ENCODE measurements around the gene TMEM151B. TPM values are rescaled to one million over a fixed set of nuclear protein-coding genes. Genes with fewer than 3 reads are reported as not detected.

Gene TMEM151B
- total RNA-seq, 1 experiment from 2014 or later: not detected

GRCh38 chr6:44327760-44328159, 57.5 kb downstream of the TMEM151B start:
- RAD21 ChIA-PET (ENCODE audit: low non-redundant PET in 1 of 2, low total read pairs in 2 of 2, uncharacterized antibody in 2 of 2, unreplicated experiment in 2 of 2): no interaction called here
- CTCF ChIA-PET: interaction anchor here (1.0 kb wide), 1 partner anchor 15 kb away, joined by 5 read pairs; the partner anchor contains the start of gene AARS2
- no peak for ATAC-seq
- no peak overlapping the region for H2AFZ ChIP-seq (ENCODE audit: low read depth, low read length, poor library complexity, severe bottlenecking)
- H3K36me3 ChIP-seq (ENCODE audit: control insufficient read depth in 1 of 2, insufficient read depth in 2 of 2, low read length in 2 of 2): no peaks in the 10 kb centered on the region
- no peak for DNase-seq (ENCODE audit: low read depth, low spot score)
- no peak overlapping the region for H3K4me3 ChIP-seq (replicated peaks in 1 of 2; ENCODE audit: low read depth in 1 of 2, low read length in 2 of 2)
- no peaks in the 10 kb centered on the region for H3K79me2 ChIP-seq (ENCODE audit: insufficient read depth, low read length)
- H3K27me3 ChIP-seq (ENCODE audit: insufficient read depth, low read length): peaks cover 10% of the 10 kb centered on the region; the same call in 1 of the 2 replicates
- POLR2A ChIA-PET: no interaction called here
- TF ChIP-seq EGR1 (IDR thresholded peaks at IDR 0.05; ENCODE audit: low read depth): no peak
- TF ChIP-seq ATF3 (IDR thresholded peaks at IDR 0.05): no peak
- TF ChIP-seq, protein P1, sequence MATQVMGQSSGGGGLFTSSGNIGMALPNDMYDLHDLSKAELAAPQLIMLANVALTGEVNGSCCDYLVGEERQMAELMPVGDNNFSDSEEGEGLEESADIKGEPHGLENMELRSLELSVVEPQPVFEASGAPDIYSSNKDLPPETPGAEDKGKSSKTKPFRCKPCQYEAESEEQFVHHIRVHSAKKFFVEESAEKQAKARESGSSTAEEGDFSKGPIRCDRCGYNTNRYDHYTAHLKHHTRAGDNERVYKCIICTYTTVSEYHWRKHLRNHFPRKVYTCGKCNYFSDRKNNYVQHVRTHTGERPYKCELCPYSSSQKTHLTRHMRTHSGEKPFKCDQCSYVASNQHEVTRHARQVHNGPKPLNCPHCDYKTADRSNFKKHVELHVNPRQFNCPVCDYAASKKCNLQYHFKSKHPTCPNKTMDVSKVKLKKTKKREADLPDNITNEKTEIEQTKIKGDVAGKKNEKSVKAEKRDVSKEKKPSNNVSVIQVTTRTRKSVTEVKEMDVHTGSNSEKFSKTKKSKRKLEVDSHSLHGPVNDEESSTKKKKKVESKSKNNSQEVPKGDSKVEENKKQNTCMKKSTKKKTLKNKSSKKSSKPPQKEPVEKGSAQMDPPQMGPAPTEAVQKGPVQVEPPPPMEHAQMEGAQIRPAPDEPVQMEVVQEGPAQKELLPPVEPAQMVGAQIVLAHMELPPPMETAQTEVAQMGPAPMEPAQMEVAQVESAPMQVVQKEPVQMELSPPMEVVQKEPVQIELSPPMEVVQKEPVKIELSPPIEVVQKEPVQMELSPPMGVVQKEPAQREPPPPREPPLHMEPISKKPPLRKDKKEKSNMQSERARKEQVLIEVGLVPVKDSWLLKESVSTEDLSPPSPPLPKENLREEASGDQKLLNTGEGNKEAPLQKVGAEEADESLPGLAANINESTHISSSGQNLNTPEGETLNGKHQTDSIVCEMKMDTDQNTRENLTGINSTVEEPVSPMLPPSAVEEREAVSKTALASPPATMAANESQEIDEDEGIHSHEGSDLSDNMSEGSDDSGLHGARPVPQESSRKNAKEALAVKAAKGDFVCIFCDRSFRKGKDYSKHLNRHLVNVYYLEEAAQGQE (IDR thresholded peaks at IDR 0.05; ENCODE audit: low read depth): no peak
- TF ChIP-seq, protein P2, sequence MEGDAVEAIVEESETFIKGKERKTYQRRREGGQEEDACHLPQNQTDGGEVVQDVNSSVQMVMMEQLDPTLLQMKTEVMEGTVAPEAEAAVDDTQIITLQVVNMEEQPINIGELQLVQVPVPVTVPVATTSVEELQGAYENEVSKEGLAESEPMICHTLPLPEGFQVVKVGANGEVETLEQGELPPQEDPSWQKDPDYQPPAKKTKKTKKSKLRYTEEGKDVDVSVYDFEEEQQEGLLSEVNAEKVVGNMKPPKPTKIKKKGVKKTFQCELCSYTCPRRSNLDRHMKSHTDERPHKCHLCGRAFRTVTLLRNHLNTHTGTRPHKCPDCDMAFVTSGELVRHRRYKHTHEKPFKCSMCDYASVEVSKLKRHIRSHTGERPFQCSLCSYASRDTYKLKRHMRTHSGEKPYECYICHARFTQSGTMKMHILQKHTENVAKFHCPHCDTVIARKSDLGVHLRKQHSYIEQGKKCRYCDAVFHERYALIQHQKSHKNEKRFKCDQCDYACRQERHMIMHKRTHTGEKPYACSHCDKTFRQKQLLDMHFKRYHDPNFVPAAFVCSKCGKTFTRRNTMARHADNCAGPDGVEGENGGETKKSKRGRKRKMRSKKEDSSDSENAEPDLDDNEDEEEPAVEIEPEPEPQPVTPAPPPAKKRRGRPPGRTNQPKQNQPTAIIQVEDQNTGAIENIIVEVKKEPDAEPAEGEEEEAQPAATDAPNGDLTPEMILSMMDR (IDR thresholded peaks at IDR 0.05 in 2 of 3, conservative IDR thresholded peaks at IDR 0.05 in 1 of 3; ENCODE audit: borderline replicate concordance in 1 of 3, insufficient read depth in 1 of 3, low read depth in 2 of 3, low read length in 2 of 3): no peak
- TF ChIP-seq, protein P3, sequence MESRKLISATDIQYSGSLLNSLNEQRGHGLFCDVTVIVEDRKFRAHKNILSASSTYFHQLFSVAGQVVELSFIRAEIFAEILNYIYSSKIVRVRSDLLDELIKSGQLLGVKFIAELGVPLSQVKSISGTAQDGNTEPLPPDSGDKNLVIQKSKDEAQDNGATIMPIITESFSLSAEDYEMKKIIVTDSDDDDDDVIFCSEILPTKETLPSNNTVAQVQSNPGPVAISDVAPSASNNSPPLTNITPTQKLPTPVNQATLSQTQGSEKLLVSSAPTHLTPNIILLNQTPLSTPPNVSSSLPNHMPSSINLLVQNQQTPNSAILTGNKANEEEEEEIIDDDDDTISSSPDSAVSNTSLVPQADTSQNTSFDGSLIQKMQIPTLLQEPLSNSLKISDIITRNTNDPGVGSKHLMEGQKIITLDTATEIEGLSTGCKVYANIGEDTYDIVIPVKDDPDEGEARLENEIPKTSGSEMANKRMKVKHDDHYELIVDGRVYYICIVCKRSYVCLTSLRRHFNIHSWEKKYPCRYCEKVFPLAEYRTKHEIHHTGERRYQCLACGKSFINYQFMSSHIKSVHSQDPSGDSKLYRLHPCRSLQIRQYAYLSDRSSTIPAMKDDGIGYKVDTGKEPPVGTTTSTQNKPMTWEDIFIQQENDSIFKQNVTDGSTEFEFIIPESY (IDR thresholded peaks at IDR 0.05; ENCODE audit: extremely low read depth, insufficient replicate concordance, low read length): no peak
- no peak for TF ChIP-seq JUND (IDR thresholded peaks at IDR 0.05)
- no peak for TF ChIP-seq SP1 (IDR thresholded peaks at IDR 0.05; ENCODE audit: low read depth)
- no peak for TF ChIP-seq TCF7L2 (IDR thresholded peaks at IDR 0.05; ENCODE audit: borderline replicate concordance, extremely low read depth, insufficient read depth, insufficient read length)
- TF ChIP-seq EZH2 (IDR thresholded peaks at IDR 0.05): no peak
- TF ChIP-seq EZH2phosphoT487 (IDR thresholded peaks at IDR 0.05; ENCODE audit: borderline replicate concordance): no peak
- no peak for TF ChIP-seq MAX (IDR thresholded peaks at IDR 0.05)
- no peak for TF ChIP-seq ELF1 (IDR thresholded peaks at IDR 0.05; ENCODE audit: borderline replicate concordance, low read depth)
- TF ChIP-seq CEBPB (IDR thresholded peaks at IDR 0.05; ENCODE audit: low read depth): no peak
- no peak for TF ChIP-seq YY1 (IDR thresholded peaks at IDR 0.05; ENCODE audit: extremely low read depth, insufficient replicate concordance, low read depth, low read length)
- H3K27ac ChIP-seq (ENCODE audit: low read depth, low read length): no peak overlapping the region
- BruUV-seq (replicated peaks): no TSS peak
- no peaks in the 10 kb centered on the region for H3K4me1 ChIP-seq (ENCODE audit: control insufficient read depth in 1 of 2, insufficient read depth in 2 of 2, low read length in 2 of 2)
- no peaks in the 10 kb centered on the region for H3K9me2 ChIP-seq (ENCODE audit: insufficient read depth)
- intact Hi-C loops (cut with micrococcal nuclease): no loop called here
- no peak overlapping the region for H3K4me2 ChIP-seq (ENCODE audit: low read length)
- H3K9me3 ChIP-seq (ENCODE audit: control insufficient read depth in 1 of 2, insufficient read depth in 1 of 2, low read depth in 1 of 2, low read length in 2 of 2): no peaks in the 10 kb centered on the region
- H3K9ac ChIP-seq (ENCODE audit: low read length): no peak overlapping the region
- no peaks in the 10 kb centered on the region for H4K20me1 ChIP-seq (ENCODE audit: insufficient read depth)

All from HCT116 (cell line).